Measurements from ENCODE around the gene MYO16.

MYO16 gene

GRCh38 chr13:109243311-109243951, 614.0 kb downstream of the MYO16 start:
- peak; percentile 68 for DNase-seq (ENCODE audit: low spot score)

- no peak for DNase-seq (ENCODE audit: low spot score)
These were observed 615.2 kb downstream of the MYO16 start for GRCh38 chr13:109244566-109244965.

DNA sequence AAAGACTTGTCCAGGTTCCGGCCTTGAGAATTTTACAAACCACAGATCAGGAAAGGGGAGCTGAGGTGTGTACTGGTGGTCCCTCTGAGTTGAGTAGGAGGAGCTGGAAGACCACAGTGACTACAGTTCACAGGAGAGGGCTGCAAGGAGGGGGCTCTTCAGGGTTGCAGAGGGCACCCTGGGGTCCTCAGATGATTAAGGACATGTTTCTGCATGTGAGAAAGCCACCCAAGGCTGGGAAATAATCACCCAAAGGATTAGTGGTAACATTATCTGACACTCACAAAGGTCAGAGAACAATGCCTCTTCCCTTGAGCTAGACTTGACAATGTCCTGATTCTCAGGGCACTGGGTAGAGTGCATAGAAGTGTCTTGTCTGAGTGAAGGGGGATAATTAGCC, 616.6 kb downstream of the MYO16 start:
- DNase-seq (ENCODE audit: low spot score): no peak

- DNase-seq (ENCODE audit: low spot score): no peak
These were observed 620.5 kb downstream of the MYO16 start for GRCh38 chr13:109249780-109250528.

DNA sequence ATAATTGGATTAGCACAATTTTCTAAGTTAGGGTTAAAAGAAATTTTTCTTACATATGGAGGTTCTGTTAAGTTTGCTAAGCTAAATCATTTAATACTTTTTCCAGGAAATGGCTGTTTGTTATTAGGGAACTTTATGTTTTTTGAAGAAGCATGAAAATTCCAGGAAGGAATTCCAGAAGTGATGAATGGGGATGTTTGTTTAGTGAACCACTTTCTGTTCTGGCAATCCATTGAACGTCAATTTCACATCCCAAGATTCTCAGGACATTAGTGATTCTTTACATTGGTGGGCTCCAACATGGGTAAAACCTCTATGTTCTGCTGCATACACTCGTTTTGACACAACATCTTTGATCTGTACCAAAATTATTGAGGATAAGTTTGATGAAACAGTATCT, 622.5 kb downstream of the MYO16 start:
- DNase-seq (ENCODE audit: low spot score): no peak

- DNase-seq (ENCODE audit: low spot score): no peak
These were observed 623.9 kb downstream of the MYO16 start for GRCh38 chr13:109253316-109253715.

- DNase-seq (ENCODE audit: low spot score): no peak
These were observed 624.9 kb downstream of the MYO16 start for GRCh38 chr13:109254274-109254673.

DNA sequence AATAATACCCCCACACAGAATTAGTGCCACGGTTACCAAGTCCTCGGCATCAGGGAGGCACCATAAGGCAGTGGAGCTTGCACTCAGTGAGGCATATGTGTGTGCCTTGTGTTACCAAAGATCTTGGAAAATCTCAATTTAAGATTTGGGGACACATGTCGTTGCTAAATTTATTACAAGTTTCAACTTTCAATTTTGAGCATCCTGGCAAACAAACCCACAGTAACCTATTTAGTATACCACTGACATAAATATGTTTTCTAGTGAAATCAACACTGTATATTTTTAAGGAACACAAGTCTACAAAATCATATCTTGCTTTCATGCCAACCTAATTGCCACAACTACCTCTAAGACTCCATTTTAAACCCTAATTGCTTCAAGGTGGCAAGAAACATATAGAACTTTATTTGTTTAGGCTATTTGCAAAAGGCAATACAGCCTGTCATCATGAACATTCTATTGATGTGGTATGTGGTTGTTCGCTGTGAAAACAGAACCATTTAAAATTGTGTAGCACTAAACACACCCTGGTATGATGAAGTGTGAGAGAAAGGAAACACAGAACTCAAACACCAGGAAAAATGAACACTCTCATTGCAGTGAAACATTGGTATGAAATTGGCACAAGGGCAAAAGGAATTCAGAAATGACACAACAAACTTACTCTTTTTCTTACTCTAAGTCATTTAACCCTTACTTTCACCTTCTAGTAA, 625.9 kb downstream of the MYO16 start:
- no peak for DNase-seq (ENCODE audit: low spot score)

- peak; percentile 59 for DNase-seq (ENCODE audit: low spot score)
These were observed 627.7 kb downstream of the MYO16 start for GRCh38 chr13:109256866-109257760.
